Measurements from ENCODE around the gene KLHL2.

The KLHL2 gene

GRCh38 chr4:165293927-165294649 is 86.7 kb downstream of the KLHL2 start:
- DNase-seq = no peak

- no peak for DNase-seq
Observed at GRCh38 chr4:165294907-165295306, 87.5 kb downstream of the KLHL2 start.

GRCh38 chr4:165297626-165298025 is 90.3 kb downstream of the KLHL2 start:
- no peak for DNase-seq

- DNase-seq = peak; percentile 83 to 87
Observed at GRCh38 chr4:165299399-165300060, 92.2 kb downstream of the KLHL2 start.

GRCh38 chr4:165301833-165302232 is 94.5 kb downstream of the KLHL2 start:
- DNase-seq = peak in 1 of 2 donors; percentile 29

GRCh38 chr4:165302658-165303057 is 95.3 kb downstream of the KLHL2 start:
- no peak for DNase-seq

- DNase-seq = peak; percentile 60 to 76
Observed at GRCh38 chr4:165308166-165308565, 100.8 kb downstream of the KLHL2 start.

GRCh38 chr4:165308606-165309005 is 101.2 kb downstream of the KLHL2 start:
- DNase-seq = no peak

GRCh38 chr4:165309456-165309855 is 102.1 kb downstream of the KLHL2 start:
- DNase-seq = no peak

- DNase-seq = no peak
Observed at GRCh38 chr4:165312506-165312905, 105.1 kb downstream of the KLHL2 start.

GRCh38 chr4:165319030-165319429 is 111.7 kb downstream of the KLHL2 start:
- no peak for DNase-seq

GRCh38 chr4:165319509-165319908 is 112.1 kb downstream of the KLHL2 start:
- DNase-seq = no peak

- DNase-seq = no peak
Observed at GRCh38 chr4:165324236-165324917, 117.0 kb downstream of the KLHL2 start.

GRCh38 chr4:165324918-165325304 is 117.5 kb downstream of the KLHL2 start:
- no peak for DNase-seq

GRCh38 chr4:165325732-165326512 is 118.6 kb downstream of the KLHL2 start:
- DNase-seq = peak in 1 of 2 donors; percentile 37

GRCh38 chr4:165326831-165327210 is 119.5 kb downstream of the KLHL2 start:
- no peak for DNase-seq

- peak; percentile 98 to 99 for DNase-seq
Observed at GRCh38 chr4:165327211-165328100, 120.1 kb downstream of the KLHL2 start, which contains the start of gene MSMO1. Gene MSMO1, plus strand, starts transcription at chr4:165327669. Its CDS starts 5,702 bp downstream, at chr4:165333371.

GRCh38 chr4:165328101-165328425 is 120.7 kb downstream of the KLHL2 start:
- no peak for DNase-seq

GRCh38 chr4:165328708-165329107 is 121.3 kb downstream of the KLHL2 start:
- no peak for DNase-seq

- no peak for DNase-seq
Observed at GRCh38 chr4:165330071-165330470, 122.7 kb downstream of the KLHL2 start.

- DNase-seq = no peak
Observed at GRCh38 chr4:165330666-165331065, 123.3 kb downstream of the KLHL2 start.

- no peak for DNase-seq
Observed at GRCh38 chr4:165331359-165331758, 124.0 kb downstream of the KLHL2 start.
